ENCODE results near the gene SCGB3A2. TPM values are rescaled to one million over a fixed set of nuclear protein-coding genes. Genes with fewer than 3 reads are reported as not detected.

SCGB3A2 gene
- total and polyA plus RNA-seq, 2 of the 8 experiments (the other 6 are each of a cell fraction or from before 2014, with no cell fraction given): 47.1 to 63.6 TPM

GRCh38 chr5:147930769-147931168 is 52.3 kb downstream of the SCGB3A2 start:
- Histone ChIP-seq H3K79me2 (ENCODE audit: control insufficient read depth in 1 of 2, insufficient read depth in 2 of 2, low read length in 2 of 2) (no peaks in the 10 kb centered on the region), H4K5ac (ENCODE audit: insufficient read length, low read depth, low read length) (no peak overlapping the region), H3K14ac (ENCODE audit: insufficient read length) (no peak overlapping the region), H2BK20ac (ENCODE audit: low read length) (no peak overlapping the region), H3K4me3 (ENCODE audit: extremely low read depth in 1 of 4, insufficient read depth in 2 of 4, low read depth in 3 of 4, low read length in 4 of 4) (no peak overlapping the region), H3K23ac (ENCODE audit: insufficient read length) (no peak overlapping the region), H3K23me2 (ENCODE audit: low read depth, low read length) (no peaks in the 10 kb centered on the region), H3K56ac (replicated peaks; ENCODE audit: insufficient read length, low read depth, low read length) (no peak overlapping the region), H3K27me3 (replicated peaks in 1 of 4; ENCODE audit: control insufficient read depth in 3 of 4, extremely low read depth in 1 of 4, insufficient read depth in 3 of 4, low read length in 3 of 4) (no peaks in the 10 kb centered on the region), H3K4me1 (replicated peaks in 1 of 4; ENCODE audit: control insufficient read depth in 3 of 4, insufficient read depth in 4 of 4, low read length in 3 of 4) (no peaks in the 10 kb centered on the region), H3K4me2 (ENCODE audit: insufficient read depth in 1 of 2, low read depth in 2 of 2, low read length in 2 of 2) (no peak overlapping the region), H2BK12ac (ENCODE audit: low read depth, low read length) (no peak overlapping the region), H3K18ac (ENCODE audit: extremely low read depth, low read length) (no peak overlapping the region), H3K27ac (ENCODE audit: low read depth, low read length) (no peak overlapping the region), H4K8ac (ENCODE audit: extremely low read depth, insufficient read depth, low read length) (no peak overlapping the region), H3K36me3 (ENCODE audit: control insufficient read depth in 2 of 4, insufficient read depth in 4 of 4, low read length in 3 of 4) (no peaks in the 10 kb centered on the region), H2AFZ (ENCODE audit: low read length) (no peak overlapping the region), H4K91ac (replicated peaks; ENCODE audit: insufficient read length, low read length) (peak overlapping the region; percentile 57), H2BK15ac (ENCODE audit: low read length) (no peak overlapping the region), H3K9me3 (ENCODE audit: insufficient read depth in 2 of 2, low read depth in 1 of 2, low read length in 1 of 2) (no peaks in the 10 kb centered on the region), H3K4ac (replicated peaks; ENCODE audit: insufficient read length, low read depth, low read length) (no peak overlapping the region), H2AK5ac (ENCODE audit: low read depth, low read length) (no peak overlapping the region), H3K9ac (replicated peaks in 1 of 4; ENCODE audit: extremely low read depth in 1 of 4, low read depth in 3 of 4, low read length in 3 of 4) (no peak overlapping the region), H4K20me1 (replicated peaks in 1 of 2; ENCODE audit: control insufficient read depth in 1 of 2, insufficient read depth in 2 of 2, low read length in 2 of 2) (no peaks in the 10 kb centered on the region), H2BK120ac (replicated peaks; ENCODE audit: low read depth, low read length) (no peak overlapping the region), H2BK5ac (ENCODE audit: low read depth, low read length) (no peak overlapping the region), H3K79me1 (ENCODE audit: low read depth, low read length) (no peaks in the 10 kb centered on the region)
- no peak for DNase-seq (ENCODE audit: low read depth in 1 of 2, low spot score in 2 of 2)
- FAIRE-seq: no peak
- ChIA-PET POLR2A (ENCODE audit: partially characterized antibody) (interaction anchor here (1.1 to 17.1 kb wide), 4 partner anchors 32 to 75 kb away, joined by 3 to 249 read pairs (median 4); no protein-coding TSS in a partner anchor), CTCF (ENCODE audit: partially characterized antibody) (interaction anchor here (1.0 to 10.7 kb wide), 4 partner anchors 19 to 74 kb away, joined by 4 to 163 read pairs (median 65); partner anchors contain the start of gene SCGB3A2)
- WGBS, 2 experiments (ENCODE audit: extremely low coverage in 1 of 2, insufficient coverage in 1 of 2, insufficient read length in 1 of 2, insufficient replicate concordance in 2 of 2, low coverage in 1 of 2, low lambda C conversion rate in 2 of 2, missing lambda C conversion rate in 1 of 2): 73% methylated on average over 2 of the region's 2 CpGs; no CpG with 5 or more reads in 1 of the 2 experiments
- TF ChIP-seq, protein P1, sequence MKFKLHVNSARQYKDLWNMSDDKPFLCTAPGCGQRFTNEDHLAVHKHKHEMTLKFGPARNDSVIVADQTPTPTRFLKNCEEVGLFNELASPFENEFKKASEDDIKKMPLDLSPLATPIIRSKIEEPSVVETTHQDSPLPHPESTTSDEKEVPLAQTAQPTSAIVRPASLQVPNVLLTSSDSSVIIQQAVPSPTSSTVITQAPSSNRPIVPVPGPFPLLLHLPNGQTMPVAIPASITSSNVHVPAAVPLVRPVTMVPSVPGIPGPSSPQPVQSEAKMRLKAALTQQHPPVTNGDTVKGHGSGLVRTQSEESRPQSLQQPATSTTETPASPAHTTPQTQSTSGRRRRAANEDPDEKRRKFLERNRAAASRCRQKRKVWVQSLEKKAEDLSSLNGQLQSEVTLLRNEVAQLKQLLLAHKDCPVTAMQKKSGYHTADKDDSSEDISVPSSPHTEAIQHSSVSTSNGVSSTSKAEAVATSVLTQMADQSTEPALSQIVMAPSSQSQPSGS (IDR thresholded peaks at IDR 0.05; ENCODE audit: low read length): no peak
- TF ChIP-seq SP1 (IDR thresholded peaks at IDR 0.05; ENCODE audit: low read depth, low read length) (no peak), EZH2 (IDR thresholded peaks at IDR 0.05; ENCODE audit: low read depth, low read length, severe bottlenecking) (no peak), RAD21 (IDR thresholded peaks at IDR 0.05 in 1 of 2, conservative IDR thresholded peaks at IDR 0.05 in 1 of 2; ENCODE audit: low read depth in 2 of 2, low read length in 2 of 2) (no peak), CHD2 (IDR thresholded peaks at IDR 0.05; ENCODE audit: low read length) (no peak), TAF1 (IDR thresholded peaks at IDR 0.05; ENCODE audit: low read depth, low read length) (no peak), CBX5 (IDR thresholded peaks at IDR 0.05; ENCODE audit: low read depth, low read length) (no peak), CTBP2 (IDR thresholded peaks at IDR 0.05; ENCODE audit: borderline replicate concordance, insufficient read depth, insufficient read length, low read length) (no peak), RXRA (IDR thresholded peaks at IDR 0.05; ENCODE audit: insufficient read depth, low read depth, low read length) (no peak)
- TF ChIP-seq, protein P2, sequence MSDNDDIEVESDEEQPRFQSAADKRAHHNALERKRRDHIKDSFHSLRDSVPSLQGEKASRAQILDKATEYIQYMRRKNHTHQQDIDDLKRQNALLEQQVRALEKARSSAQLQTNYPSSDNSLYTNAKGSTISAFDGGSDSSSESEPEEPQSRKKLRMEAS (IDR thresholded peaks at IDR 0.05): no peak
- TF ChIP-seq, protein P3, sequence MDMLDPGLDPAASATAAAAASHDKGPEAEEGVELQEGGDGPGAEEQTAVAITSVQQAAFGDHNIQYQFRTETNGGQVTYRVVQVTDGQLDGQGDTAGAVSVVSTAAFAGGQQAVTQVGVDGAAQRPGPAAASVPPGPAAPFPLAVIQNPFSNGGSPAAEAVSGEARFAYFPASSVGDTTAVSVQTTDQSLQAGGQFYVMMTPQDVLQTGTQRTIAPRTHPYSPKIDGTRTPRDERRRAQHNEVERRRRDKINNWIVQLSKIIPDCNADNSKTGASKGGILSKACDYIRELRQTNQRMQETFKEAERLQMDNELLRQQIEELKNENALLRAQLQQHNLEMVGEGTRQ (IDR thresholded peaks at IDR 0.05; ENCODE audit: low read length): no peak
